SH-SY5Y (cell line): Measurements from ENCODE around the gene S100A13.

Source experiments
- GATA2 ChIP-seq: IDR thresholded peaks from 2 replicates; pipeline ENCODE4 v1.6.1; 2011; ENCODE audit warnings: mild to moderate bottlenecking, low read depth, low read length
- GATA3 ChIP-seq: IDR thresholded peaks from 2 replicates; pipeline ENCODE4 v1.6.1; 2011; ENCODE audit warnings: low read depth, mild to moderate bottlenecking, low read length, moderate library complexity

Gene S100A13

DNA sequence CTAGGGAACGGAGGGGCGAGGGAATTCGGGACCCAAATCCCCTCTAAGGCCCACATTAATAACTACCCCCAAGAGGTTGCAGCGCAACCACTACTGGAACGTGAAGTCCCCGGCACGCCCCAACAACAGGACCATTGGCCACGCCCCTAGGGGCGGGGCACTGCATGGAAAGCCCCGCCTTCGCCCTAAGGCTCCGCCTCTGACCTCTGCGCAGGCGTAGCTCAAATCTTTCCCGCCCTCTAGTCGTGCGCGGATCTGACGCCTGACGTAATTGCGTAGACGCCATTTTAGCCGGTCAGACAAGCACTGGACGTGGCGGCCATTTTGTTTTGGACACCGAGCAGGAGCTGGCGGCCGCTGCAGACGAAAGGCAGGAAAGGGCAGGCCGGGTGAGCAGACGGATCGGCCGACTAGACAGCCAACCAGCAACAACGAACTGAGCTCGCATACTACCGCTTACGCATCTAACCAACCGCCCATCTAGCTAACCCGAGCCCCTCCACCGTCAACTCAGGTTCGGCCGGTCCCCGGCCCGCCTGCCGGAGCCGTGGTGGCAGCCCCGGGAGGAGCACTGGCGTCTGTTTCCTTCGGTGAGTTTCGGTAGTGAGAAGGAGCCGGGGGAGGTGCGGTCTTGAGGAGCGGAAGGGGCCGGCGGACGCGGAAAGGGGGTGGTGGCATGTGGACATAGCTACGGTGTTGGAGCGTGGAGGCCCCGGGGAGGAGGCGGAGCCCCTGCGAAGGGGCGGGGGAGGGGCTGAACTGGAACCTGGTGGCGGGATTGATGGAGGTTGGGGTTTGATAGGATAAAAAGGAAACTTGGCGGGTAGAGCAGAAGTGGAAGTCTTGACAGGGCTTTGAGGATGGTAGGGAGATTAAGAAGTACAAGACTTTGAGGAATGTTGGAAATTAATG lies 6.7 kb upstream of the S100A13 start, which contains the start of gene CHTOP:
Gene CHTOP (plus strand): TSS at position 313 of the 912 bp plus-strand sequence. CDS start 2,523 bp downstream, outside the sequence.
- no peak for TF ChIP-seq GATA2
- TF ChIP-seq GATA3 = no peak

DNA sequence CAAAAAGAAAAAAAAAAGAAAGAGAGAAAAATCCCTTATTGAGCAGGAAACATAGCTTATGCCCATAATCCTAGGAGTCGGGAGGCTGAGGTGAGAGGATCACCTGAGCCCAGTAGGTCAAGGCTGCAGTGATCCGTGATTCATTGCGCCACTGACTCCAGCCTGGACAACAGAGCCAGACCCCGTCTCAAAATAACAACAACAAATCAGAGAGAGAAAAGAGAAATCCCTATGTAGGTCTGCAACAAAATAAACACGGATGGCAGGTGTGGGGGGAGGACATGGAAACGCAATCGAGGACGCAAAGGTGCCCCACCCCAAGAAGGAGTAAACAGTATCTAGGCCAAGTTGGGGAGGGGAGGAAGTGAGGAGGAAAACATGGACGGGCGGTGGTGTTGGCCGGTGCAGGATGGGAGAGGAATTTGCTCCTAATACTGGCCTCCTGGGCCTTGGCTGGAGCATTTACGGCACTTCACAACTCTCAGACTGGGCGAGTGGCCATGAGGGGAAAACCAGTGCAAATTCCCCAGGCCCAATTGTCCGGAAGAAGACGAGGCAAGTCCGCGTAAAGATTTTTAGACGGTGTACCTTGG lies 6.0 kb upstream of the S100A13 start:
- TF ChIP-seq GATA2 (no peak), GATA3 (no peak)

DNA sequence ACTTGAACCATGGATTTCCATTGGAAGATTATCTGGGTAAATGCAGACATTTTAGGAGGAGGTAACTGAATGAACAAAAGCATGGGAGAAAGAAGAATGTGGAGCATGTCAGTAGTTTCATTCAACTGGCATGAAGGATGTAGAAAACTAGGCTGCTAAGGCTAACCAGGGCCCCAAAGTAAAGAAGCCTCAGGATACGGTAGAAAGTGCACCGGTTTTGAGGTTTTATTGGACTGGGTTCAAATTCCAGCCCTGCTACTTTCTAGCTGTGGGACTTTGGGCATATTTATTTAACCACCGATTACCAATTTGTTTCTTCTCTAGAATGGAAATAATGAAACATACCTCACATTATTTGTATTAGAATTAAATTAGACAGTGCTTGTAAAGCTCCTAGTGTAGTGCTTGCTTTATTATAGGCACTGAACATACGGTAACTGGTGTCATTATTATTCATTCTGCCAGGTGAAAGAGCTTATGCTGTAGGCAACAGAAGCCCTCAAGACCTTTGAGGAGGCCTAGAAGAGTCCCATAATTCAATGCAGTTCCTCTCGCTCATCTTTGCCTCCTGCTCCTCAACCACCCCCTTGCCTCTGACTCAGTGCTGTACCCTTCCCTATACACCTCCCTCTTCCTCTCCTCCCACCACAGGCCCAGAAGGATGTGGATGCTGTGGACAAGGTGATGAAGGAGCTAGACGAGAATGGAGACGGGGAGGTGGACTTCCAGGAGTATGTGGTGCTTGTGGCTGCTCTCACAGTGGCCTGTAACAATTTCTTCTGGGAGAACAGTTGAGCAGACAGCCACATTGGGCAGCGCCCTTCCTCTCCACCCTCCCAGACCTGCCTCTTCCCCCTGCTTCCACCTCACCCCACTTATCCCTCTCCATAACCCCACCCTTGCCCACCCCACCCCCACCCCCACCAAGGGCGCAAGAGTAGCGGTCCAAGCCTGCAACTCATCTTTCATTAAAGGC lies 4.0 kb upstream of the S100A13 start:
- TF ChIP-seq GATA3 (no peak), GATA2 (no peak)

DNA sequence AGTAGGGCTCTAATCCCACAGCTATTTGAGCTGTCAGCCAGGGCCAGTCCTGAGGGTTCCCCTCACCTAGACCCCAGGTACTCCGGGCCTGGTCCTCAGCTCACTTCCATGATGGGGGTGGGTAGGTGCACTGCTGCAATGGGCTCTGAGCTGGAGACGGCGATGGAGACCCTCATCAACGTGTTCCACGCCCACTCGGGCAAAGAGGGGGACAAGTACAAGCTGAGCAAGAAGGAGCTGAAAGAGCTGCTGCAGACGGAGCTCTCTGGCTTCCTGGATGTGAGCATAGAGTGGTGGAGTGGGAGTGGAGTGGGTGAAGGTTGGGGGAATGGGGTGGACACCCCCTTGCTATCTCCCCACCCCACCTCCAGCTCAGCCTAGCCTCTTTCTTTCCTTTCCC lies 3.1 kb upstream of the S100A13 start:
- TF ChIP-seq GATA2 (no peak), GATA3 (no peak)

DNA sequence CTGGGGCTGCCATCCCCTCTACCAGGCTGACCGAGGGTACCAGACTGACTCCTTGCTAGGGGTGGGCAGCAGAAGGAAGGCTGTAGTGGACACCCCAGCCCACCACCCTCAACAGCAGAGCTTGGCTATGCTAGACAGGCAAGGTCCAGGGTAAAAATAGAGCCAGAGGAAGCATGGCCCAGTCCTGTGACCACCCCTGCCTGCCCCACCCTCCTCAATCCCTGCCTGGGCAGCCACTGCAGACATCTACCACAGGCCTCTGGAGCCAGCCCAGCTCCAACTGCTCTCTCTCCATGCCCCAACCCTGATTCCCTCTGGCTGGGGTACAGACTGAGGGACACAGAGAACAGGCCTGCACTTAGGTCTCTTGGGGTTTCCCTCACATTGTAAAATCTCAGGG lies 2.7 kb upstream of the S100A13 start:
- TF ChIP-seq GATA2 (no peak), GATA3 (no peak)

DNA sequence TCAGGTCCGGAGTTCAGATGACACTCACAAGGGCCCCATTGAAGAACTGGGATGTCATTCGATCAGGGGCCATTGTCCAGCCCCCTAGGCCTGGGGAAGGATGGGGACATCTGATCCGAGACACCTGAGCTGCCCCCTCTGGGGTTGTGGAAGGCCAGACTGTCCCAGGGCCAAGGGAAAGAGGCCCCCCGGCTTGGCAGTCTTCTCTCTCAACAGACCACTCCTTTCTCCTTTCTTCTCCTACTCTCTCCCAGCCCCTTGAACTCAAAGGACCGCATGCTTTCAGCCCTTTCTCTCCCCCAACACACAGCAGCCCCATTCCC lies 2.0 kb upstream of the S100A13 start:
- TF ChIP-seq GATA3 = no peak
- no peak for TF ChIP-seq GATA2

DNA sequence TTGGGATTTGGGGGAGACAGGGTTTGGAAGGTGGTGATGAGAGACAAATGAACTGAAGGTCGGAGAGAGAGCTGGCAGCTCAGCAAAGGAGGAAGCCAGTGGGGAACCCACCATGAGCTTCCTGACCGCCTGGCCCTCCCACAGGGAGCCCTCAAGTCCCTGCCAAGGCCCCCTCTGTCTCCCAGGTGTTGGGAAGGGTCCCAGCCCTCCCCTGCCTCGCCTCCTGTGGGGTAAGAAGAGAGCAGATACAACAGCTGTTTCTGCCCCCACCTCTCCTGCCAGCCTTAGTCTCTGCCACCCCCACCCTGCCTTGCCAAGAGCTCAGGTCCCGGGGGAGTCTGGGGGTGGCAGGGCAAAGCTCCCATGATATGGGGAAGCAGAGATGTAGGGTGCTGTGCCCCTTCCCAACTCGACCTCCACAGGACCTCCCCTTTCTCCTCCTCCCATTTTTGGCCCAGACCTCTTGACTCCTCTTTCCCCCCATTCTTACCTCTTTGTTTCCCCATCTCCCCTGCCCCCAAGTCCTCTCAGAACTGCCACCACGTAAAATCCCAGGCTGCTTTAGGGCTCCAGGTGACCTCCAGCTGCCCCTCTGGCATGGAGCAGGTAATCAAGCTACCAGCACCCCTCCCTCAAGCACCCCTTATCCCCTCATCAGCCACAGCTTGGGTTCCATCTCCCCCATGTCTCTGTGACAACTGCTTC lies 1.5 kb upstream of the S100A13 start:
- no peak for TF ChIP-seq GATA2
- TF ChIP-seq GATA3 = no peak

DNA sequence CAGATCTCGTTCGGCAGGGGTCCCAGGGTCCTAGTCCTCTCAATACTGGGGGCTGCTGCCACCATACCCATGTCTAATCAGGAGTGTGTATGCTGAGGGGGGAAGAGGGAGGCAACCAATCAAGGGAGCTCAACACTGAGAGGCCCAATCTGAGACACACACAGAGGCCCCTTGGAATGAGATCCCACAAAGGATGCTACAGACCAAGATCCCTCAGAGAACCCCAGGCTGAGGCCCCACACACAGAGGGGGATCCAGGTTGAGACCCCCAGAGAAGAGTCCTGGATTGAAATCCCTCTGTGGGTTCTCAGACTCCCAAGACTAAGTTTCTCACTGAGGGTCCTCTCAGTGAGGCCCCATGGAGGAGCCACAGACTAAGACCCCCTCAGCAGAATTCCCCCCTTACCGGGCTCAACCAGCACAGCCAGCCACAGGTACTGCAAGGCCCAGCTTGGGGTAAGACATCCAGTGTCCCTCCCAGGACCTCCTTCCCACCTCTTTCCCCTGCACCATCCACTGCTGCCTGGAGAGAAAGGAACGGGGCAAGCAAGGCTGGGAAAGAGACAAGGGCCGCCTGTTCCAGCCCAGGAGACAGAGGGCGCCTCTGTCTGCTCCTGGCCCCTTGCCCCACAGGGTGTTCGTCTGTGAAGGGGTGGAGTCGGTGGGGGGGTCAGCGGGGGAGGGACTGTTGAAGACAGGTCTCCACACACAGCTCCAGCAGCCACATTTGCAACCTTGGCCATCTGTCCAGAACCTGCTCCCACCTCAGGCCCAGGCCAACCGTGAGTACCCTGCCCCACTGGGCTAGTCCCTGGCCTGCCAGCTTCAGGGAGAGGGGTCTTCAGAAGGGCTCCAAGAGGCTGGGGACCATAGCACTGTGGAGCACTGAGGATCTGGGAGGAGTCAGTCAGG lies 666 bp upstream of the S100A13 start, which contains the start of gene S100A1:
Gene S100A1 (plus strand): TSS at position 720 of the 912 bp plus-strand sequence. CDS start 2,088 bp downstream, outside the sequence.
- TF ChIP-seq GATA3 = no peak
- TF ChIP-seq GATA2 = no peak

DNA sequence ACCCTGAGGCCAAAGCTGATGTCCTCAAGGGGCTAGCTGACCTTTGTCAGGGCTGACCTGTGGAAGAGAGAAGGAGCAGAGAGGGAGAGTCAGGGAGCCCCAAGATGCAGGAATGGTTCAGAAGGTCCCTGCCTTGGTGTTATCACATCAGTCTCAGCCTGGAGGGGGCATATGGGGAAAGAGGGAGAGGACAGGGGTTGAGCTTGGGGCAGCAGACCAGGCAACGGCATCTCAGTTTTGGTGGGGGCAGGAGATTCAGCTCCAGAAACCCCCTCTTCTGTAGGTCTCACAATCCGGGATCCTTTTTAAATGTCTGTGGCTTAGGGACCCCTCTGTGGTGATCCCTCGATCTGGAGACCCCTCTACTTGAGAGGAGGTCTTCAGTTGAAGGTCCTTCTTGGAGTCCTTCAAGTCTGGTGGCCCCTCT lies 815 bp downstream of the S100A13 start:
- TF ChIP-seq GATA2 = no peak

DNA sequence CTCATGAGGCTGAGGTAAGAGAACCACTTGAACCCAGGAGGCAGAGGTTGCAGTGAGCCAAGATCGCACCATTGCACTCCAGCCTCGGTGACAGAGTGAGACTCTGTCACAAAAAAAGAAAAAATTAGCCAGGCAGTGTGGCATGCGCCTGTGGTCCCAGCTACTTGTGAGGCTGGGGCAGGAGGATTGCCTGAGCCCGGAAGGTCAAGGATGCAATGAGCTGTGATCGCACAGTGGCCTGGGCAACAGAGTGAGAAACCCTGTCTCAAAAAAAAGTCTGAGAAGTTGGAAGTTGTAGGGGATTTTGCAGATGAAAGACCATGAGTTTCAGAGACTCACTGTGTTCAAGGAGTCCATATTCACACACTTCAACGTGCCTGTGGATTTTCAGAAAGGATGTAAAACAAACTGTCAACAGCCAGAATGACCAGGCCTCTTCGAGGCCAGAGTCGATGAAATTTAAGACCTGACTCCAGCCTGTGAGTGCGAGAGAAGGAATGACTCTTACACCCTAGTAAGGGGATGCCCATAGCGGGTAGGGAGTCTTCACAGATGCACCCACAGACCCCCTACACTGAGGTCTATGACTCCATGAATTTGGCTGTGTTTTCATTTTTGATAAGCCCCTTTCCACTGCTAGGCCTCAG lies 2.2 kb downstream of the S100A13 start:
- TF ChIP-seq GATA2 = no peak
- no peak for TF ChIP-seq GATA3

DNA sequence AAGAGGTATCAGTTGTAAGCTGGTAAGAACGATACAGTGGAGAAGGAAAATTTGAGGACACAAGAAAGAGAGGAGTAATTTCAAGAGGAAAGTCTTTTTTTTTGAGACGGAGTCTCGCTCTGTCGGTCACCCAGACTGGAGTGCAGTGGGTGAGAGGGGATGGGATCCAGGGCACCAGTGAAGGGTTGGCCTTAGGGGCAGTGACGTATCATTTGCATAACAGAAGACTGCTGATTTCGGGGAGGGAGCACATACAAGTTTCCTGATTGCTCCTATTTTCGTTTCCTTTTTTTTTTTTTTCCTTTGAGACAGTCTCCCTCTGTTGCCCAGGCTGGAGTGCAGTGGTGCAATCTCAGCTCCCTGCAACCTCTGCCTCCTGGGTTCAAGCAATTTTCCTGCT lies 4.2 kb downstream of the S100A13 start:
- TF ChIP-seq GATA3 (no peak), GATA2 (no peak)

DNA sequence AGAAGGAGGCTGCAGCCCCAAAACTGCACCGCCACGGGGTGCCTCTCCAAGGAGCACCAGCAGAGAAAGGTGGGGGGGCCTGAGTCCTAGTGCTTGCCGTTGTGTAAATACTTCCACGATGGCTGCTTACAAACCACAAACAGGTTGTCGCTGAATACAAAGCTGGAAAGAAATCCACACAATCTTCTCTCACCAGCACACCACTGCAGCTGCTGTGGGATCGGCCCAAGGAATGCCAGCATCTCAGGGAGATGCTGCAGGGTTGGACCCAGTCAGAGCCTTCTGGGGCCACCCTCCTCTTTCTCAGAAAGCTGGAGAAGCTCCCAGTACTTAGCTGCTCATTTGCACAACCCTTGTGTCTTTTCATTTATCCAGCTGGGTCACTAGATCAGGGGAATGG lies 8.1 kb downstream of the S100A13 start:
- TF ChIP-seq GATA3 = no peak
- no peak for TF ChIP-seq GATA2
